Hepatocyte (in vitro differentiated cells): ENCODE results near the gene ALG14.

ENCODE experiments used
- EZH2 ChIP-seq: fragments of 200-600 bp; sonication (generic); IDR thresholded peaks from 2 replicates; pipeline ENCODE4 v1.6.1; 2016; ENCODE audit warnings: antibody characterized with exemption, mild to moderate bottlenecking, borderline replicate concordance
- TF ChIP-seq, protein P1 (sequence below): fragments of 200-600 bp; sonication (generic); IDR thresholded peaks from 2 replicates; pipeline ENCODE4 v1.5.1; 2016; ENCODE audit warnings: antibody characterized with exemption, mild to moderate bottlenecking; ENCODE audit not compliant: poor library complexity

DNA sequence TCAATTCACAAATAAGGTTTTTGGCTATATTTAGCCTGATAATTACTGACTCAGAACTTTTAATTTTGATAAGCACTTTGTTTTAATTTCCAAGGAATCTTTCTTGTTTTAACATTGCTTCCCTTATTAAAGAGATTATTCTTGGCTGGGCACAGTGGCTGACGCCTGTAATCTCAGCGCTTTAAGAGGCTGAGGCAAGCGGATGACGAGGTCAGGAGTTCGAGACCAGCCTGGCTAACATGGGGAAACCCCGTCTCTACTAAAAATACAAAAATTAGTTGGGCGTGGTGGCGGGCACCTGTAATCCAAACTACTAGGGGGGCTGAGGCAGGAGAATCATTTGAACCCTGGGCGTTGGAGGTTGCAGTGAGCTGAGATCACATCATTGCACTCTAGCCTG is 13.8 kb downstream of the ALG14 start:
- TF ChIP-seq, protein P1, sequence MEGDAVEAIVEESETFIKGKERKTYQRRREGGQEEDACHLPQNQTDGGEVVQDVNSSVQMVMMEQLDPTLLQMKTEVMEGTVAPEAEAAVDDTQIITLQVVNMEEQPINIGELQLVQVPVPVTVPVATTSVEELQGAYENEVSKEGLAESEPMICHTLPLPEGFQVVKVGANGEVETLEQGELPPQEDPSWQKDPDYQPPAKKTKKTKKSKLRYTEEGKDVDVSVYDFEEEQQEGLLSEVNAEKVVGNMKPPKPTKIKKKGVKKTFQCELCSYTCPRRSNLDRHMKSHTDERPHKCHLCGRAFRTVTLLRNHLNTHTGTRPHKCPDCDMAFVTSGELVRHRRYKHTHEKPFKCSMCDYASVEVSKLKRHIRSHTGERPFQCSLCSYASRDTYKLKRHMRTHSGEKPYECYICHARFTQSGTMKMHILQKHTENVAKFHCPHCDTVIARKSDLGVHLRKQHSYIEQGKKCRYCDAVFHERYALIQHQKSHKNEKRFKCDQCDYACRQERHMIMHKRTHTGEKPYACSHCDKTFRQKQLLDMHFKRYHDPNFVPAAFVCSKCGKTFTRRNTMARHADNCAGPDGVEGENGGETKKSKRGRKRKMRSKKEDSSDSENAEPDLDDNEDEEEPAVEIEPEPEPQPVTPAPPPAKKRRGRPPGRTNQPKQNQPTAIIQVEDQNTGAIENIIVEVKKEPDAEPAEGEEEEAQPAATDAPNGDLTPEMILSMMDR, result no peak
- TF ChIP-seq EZH2, result no peak
